Measurements from ENCODE around the gene ATAD3A.
"Not testable (repeated sequence)": the region's sequence is repeated elsewhere in the genome, so short reads cannot be mapped to it uniquely, and the experiment has no call there.

DNA sequence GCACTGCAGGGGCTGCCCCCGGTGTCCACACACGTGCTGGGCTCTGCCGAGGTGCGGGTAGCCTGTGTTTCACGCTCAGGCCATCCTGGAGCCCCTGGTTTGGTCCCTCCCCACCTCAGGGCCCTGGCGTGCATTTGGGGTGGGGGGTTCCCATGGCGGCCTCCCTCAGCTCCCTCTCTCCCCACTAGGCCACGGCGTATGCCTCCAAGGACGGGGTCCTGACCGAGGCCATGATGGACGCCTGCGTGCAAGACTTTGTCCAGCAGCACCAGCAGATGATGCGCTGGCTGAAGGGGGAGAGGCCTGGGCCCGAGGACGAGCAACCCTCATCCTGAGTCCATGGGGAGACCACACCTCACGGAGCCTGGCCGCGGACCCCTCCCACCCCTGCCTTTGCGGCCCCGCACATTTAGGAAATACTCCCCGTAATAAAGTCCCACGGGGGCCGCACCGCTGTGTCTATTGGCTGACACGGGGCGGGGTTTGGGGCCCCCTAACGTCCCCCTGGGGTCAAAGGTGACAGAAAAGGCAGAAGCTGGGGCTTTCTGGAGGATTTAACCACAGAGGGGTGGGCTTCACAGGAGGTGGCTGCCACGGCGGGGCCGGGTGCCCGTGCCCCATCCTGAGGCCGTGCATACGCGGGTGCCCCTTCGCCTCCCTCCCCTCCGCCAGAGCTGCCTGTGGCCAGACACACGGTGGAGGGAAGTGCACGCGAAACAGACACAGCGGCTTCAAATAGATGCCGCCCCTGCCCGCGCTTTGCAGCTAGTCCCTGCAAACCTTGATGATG, 43.6 kb upstream of the ATAD3A start:
- TF ChIP-seq CTCF (IDR thresholded peaks at IDR 0.05; ENCODE audit: poor library complexity); EZH2phosphoT487 (IDR thresholded peaks at IDR 0.05; ENCODE audit: low read depth, severe bottlenecking, unreplicated experiment); EZH2 (IDR thresholded peaks at IDR 0.05; ENCODE audit: borderline replicate concordance): not testable (repeated sequence)

Measured in hepatocyte (in vitro differentiated cells).